SW480 (cell line): Measurements from ENCODE around the gene HOXA4.

ENCODE experiments used
- DNase-seq: peaks from one replicate; pipeline ENCODE4 v3.0.0-alpha.2; 2016; ENCODE audit warnings: low spot score

Gene HOXA4

DNA sequence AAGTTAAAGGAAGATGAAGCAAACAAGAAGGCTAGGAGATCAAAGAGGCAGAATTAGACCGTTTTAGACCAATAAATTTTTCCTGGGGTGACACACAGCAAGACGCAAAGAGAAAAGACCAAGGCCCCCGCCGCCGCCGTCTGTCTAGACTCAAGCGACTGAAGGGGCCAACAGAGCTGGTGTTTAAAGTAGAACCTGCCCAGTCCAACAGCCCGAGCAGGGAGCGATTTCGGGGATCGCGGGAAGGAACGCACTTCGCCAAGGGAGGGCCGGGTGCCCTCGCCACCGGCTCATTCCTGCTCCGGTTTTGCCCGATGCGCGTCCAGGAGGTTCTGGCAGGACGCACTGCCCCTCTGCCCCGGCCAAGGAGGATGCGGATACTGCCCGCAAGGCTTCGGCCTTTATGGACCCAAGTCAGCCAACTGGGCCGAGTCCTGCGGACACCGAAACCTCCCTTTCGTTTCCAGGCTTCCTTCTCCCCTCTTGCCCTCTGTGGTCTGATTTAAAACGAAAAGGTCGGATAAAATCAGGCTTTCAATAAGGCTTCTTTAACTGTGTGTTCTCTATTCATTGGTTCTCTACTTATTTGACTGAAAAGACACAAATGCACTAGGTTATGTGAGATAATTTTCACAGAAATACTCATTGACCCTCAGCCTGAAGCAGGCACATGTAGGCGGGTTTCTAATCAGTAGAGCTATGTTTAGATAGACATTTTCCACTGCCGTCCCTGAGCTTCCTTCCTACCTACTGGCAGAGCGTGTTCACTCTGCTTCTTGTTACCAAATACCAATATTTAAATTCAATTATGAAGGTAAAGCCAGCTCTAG lies 28.1 kb upstream of the HOXA4 start:
- DNase-seq: peak; percentile 68

DNA sequence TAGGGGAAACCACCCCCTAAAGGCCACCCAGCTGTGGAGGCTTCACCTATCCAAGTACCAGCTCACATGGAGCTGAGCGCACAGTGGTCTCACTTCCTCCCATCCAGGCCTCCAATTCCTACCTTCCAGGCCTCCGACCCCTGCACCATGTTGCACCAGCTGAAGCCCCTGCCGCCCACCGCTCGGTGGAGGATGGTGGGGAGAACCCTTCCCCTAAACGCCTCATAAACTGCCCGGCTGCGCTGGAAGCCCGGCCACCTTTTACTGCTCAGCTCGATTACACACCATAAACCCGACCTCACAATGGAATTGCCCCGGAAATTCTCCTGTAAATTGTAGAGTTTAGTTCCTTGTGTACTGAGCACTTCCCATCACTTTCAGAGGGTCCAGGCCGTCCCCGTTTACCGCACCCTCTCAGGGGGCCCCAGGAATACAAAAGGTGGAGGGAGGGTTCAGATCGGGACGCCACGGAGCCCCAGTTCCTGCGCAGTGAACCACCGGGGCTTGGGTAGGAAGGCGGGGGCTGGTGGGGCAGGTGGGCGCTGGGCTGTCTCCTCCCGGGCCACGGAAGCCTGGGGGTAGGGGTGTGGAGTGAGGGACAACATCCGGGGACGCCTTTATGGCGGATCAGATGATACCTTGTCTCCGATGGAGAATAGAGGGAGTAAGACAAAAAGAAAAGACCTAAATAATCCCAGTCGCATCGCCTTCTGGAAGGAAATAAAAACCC lies 27.3 kb upstream of the HOXA4 start:
- peak; percentile 58 for DNase-seq

DNA sequence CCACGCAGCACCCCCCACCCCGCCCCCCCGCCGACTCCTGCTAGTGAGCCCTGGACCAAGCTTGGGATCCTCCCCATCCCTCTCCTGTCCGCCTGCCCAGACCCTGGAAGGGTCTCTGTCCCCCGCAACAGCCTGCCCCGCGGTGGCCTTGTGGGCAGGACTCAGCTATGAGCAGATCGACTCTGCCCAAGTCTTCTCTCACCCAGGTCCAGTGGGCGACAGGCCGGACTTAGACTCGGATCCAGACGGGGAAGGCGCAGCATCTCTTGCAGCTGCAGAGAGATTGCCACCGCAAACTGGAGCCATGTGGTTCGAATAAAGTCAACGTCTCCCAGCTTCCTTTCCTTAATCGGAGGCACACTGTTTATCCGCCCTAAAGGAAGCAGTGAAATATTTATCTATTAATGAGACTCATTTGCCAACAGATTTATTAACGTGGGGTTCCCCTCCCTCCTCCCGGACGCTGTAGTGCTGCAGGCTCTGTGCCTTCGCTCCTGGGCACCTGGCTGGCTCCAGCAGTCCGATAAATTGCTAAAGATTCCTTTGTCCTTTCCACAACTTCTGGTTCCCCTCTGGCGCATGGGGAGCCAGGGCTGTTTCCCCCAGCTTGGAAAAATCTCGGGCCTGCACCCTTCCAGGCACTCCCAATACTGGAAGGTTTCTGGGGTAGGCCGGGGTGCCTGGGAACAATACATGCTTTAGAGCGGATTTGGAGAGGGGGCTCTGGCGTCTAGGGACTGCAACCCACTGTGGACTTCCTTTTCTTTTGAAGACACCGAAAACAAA lies 26.6 kb upstream of the HOXA4 start:
- DNase-seq: peak; percentile 51

DNA sequence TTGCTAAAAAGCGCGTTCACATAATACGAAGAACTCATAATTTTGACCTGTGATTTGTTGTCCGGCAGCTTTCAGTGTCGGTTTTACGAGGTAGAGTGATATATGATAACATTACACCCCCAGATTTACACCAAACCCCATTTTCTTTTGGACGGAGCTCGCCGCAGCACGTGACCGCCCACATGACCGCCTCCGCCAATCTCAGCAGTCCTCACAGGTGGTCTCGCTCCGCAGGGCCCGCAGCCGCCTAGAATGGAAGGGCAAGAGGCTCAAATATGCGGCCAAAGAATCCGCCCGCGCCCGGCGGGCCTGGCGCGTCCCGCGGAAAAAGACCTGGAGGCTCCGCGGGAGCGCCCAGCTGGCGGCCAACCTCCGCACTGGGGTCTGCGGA lies 25.9 kb upstream of the HOXA4 start, which contains the start of gene HOXA7:
HOXA7 (minus strand) TSS at position 168 of the 391 bp plus-strand sequence; CDS start at position 38, 130 bp downstream.
- DNase-seq: peak; percentile 92

DNA sequence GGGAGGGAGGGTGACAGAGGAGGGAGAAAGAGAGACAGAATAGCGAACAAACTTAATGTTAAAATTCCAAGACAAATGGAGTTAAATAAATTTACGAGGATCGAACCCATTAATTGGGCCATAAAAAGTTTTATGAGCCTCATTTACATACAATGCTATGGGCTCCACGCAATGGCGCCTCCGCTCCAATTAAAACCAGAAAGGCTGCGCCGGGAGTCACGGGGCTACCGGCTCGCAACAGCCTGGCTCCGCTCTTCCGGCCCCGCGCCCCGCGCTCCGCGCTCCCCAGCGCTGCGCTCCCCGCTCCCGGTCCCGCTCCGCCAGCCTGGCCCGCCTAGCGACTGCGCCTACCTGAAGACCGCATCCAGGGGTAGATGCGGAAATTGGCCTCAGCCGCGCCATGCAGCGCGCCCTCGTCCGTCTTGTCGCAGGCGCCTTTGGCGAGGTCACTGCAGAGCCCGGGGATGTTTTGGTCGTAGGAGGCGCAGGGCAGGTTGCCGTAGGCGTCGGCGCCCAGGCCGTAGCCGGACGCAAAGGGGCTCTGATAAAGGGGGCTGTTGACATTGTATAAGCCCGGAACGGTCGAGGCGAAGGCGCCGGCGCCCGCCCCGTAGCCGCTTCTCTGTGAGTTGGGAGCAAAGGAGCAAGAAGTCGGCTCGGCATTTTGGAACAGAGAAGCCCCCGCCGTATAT lies 25.4 kb upstream of the HOXA4 start:
- DNase-seq: peak; percentile 67

DNA sequence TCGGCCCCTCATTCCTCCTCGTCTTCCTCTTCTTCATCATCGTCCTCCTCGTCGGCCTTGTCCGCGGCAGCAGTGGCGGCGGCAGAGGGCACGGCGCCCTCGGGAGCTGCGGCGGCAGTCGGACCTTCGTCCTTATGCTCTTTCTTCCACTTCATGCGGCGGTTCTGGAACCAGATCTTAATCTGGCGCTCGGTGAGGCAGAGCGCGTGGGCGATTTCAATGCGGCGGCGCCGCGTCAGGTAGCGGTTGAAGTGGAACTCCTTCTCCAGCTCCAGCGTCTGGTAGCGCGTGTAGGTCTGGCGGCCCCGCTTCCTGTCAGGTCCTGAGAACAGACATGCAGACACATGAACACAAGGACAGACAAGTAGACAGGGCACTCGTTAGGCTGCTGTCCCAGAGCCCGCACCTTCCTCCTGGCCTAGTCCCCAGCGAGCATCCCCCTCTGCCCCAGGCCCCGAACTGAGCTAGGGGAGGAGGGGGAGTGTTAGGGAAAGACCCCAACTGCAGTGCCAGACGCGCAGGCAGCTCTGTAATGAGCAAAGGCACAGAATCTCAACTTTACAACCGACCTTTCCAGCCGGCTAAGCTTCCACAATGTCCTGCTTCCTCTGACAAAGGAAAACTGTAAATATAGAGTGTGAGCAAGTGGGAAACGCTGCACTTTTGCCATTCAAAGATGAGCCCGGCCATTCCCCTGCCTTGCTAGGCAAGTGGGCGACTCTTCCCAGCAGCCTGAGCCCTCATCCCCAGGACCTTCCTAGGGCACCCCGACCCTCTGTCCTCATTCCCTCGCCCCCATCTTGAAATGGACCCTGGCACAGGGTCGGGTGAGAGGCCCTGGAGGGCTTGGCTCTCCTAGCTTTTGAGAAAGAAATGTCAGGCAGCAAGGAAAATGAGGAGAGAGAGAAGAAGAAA lies 24.6 kb upstream of the HOXA4 start:
- DNase-seq: peak; percentile 83

DNA sequence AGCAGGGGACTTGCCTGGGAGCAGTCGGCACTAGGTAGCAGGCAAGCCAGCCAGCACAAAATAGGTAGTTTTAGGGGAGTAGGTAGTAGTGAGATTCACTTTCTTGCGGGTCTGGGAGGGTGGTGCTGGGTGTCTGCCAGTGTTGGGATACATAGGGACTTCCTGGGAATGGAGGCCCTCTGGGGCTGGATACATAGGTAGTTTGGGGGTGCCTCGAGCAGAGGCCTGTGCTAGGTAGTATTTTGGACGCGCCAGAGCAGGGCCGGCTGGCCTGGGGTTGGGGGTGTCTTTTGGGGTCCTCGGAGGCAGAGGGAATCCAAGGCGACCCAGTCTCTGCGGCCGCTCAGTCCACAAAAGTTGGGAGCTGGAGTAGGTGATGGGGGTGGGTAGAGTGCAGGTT lies 23.8 kb upstream of the HOXA4 start:
- DNase-seq: no peak

DNA sequence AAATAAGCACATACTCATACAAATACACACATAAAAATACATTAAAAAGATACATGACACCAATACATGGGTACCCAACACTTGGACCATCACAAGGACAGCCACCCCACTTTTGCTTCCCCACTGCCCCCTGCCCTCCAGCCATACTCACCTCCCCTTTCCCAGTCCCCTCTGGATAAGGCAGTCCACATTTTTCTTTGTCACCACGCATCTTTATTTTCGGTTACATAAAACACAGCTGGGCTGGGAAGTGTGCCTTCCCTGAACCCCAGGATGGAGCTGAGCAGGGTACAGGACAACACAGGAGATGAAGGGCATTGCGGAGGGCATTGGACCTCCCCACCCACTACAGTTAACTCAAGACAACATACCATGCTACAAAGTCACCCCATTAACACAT lies 23.0 kb upstream of the HOXA4 start:
- peak; percentile 49 for DNase-seq

DNA sequence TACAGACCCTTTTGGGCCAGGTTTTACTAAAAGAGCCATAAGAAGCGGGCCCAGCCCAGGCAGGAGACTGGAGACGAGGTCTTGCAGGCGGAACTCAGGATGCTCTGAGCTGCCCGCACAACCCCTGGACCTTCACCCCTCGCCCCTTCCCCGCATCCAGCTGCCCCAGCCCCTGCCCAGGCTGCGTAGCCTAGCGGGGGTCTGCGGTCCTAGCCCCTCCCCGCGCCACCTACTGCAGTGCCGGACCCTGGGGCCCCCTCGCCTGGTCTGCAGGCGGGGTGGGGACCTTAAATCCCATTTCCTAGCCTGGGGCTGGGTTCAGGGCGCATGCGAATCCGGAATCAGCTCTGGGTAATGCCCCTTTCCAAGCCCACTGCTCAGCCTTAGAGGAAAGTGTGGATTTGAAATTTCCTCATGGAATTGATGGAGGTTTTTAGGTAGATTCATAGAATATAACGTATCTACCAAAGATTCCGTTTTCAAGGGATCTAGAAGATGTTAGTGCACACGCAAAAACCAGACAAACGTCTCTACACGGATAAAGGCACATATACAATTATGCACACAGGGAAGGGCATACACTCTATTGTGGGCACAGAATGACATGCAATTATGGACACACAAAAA lies 22.4 kb upstream of the HOXA4 start:
- DNase-seq: peak; percentile 5

DNA sequence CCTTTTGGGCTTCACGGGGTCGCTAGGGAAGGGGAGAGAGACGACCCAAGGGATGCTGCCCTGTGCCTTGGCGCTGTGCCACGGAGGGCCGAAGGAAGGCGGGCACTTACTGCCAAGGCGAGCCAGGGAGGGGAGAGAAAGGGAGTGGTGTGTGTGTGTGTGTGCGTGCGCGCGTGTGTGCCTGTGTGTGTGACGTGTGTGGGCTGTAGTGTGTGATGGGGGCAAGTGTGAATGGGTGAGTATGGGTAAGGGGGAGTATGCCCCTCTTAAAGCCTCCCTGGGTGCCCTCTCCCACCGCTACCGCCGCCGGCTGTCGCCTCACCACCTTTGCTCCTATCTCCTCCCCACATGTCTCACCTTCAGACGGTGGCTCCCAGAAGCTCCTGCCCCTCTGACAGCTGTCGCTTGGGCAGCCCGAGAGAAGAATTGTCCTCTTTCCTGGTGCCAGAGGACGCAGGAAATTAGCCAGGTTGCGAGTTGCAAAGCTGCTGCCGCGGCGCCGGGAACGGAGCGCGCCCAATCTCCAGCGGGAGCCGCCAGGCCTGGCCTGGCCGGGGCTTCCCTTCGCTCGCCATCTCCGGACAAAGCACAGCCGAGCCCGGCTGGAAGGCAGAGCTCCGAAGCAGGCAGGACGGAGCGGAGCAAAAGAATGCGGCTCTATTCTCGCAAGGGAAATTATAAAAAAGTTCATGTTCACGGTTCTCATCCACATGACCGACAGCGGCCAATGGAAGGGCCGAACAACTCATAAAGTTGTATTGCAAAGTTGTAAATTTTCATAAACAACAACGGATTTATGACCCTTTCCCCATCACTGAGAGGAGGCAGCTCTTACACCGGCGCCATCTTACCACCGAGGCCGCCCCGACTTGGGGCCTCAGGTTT lies 21.6 kb upstream of the HOXA4 start, which contains the start of gene HOXA3:
HOXA3 (minus strand) TSS at position 653 of the 885 bp plus-strand sequence. CDS start 41,943 bp downstream, outside the sequence.
- peak; percentile 93 for DNase-seq

DNA sequence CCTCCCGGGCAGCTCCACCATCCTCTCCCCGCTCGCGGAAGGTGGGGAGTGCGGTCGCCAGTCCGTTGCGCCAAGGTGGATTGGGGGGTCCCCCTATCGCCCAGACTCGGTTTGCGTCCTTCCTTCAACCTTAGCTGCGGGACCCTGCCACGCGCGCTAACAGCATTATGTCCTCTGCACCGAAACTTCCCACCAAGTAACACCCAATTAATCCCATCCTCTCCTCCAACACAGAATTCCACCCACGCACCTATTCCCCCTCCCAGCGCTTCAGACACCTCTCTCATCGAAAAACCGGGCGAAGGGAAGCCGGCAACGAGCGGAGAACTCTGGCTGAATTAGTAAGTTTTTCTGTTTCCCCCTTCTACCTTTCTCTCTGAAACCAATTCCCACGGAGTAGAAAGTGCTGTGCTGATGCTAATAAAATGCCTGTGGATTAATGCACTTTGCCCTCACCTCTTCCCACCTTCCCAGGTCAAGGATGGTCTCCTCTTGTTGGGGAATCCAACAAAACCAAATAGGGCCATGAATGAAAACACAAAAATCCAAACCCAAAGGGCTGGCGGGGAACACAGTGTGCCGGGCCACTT lies 20.9 kb upstream of the HOXA4 start:
- peak; percentile 50 for DNase-seq

DNA sequence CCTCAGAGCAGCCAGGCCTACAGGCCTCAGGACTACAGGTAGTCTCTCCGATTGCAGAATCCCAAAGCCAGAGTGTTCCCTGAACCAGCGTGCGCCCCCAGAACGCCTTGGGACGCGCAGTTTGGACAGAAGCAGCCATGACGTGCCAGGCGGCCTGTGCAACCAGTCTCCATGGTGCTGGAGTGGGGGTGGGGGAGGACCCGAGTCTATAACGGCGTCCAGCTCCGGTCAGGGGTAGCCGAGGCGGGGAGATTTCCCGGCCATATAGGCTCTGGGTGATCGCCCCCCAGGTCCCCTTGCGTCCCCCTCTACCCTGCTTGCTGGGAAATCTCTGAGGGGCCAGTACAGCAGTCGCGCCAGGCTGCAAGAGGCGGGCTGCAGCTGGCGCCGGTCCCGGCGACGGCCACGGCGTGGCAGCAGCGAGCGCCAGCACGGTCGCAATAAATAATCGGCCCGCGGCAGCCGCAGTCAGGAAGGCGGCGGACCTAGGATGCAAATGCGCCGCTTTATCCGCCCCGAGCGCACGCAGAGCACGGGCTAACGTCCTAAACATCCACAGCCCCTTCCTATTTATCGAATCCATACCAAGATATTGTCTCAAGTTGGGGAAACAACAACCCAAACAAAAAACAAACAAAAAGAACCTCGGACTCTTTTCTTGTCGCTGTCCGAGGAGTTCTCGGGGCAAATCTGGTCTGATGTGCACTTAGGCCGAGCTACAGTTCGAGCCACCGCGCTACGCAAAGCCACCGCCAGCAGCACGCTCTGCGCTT lies 20.2 kb upstream of the HOXA4 start:
- DNase-seq: peak; percentile 85

DNA sequence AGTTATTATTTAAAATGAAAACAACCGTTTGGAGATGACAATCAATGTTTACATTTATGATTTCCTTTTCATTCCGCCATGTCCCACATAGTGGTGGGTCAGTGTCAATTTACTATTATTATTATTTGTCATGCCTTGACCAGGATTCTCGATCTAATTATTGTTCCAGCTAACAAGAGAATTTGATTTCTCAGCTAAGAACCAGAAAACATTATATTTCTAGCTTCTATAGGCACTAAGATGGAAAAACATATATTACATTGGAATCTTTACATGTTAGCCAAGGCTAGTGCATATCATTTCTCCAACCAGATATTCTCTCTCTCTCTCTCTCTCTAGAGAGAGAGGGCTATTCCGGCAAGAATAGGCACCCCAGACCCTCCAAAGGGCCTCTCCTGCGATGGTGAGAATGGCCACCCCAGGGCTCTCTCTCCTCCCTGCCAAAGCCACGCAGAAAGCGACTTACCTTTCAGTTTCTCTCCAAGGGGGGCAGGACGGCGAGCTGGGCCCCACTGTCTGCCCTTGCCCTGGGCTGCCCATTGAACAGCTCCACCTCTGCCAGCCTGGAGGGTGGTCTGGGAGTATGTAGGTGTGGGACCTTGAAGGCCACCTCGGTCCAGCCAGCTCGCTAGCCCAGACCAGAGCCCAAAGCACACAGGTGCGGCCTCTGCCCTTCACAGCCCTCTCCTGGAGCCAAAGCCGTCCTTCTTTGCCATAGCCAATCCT lies 19.4 kb upstream of the HOXA4 start:
- no peak for DNase-seq

DNA sequence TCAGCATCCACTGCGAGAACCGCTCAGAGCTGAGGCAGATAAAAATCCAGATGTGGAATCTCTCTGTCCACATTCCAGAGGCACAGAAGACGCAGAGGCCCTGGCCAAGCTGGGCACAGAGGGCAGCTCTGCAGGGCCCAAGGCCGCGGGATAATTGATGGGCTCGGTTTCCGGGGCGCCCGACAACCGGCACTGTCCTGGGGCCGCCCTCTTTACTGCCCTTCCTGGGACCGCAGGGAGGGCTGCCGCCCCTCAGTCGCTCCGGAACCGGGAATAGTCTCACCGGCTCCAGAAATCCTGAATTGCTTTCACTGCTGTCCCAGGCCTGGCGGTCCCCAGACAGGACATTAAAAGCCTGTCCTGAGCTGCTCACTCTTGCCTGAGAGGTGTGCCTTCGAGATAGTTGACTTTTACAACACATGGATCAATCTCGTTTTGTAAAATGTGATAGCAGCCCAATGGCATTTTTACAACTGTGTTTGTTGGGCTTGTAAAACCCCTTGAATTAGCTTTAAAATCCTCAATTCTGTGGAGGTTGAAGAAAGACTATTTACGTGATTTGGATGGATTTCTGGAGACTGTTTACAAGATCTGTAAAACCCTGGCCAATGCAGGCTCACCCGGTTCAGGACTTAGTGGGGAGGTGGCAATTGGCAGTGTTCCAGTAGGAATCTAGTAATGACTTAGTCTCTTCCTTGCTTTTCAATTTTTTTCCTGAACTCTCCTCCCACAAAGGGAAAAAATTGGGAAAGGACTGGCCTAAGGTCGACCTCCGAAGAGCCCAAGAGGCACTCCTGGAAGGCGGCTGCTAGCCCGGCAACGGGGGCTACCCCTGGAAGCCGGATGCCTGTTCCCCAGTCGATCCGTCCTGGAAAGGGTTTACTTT lies 18.4 kb upstream of the HOXA4 start:
- no peak for DNase-seq

DNA sequence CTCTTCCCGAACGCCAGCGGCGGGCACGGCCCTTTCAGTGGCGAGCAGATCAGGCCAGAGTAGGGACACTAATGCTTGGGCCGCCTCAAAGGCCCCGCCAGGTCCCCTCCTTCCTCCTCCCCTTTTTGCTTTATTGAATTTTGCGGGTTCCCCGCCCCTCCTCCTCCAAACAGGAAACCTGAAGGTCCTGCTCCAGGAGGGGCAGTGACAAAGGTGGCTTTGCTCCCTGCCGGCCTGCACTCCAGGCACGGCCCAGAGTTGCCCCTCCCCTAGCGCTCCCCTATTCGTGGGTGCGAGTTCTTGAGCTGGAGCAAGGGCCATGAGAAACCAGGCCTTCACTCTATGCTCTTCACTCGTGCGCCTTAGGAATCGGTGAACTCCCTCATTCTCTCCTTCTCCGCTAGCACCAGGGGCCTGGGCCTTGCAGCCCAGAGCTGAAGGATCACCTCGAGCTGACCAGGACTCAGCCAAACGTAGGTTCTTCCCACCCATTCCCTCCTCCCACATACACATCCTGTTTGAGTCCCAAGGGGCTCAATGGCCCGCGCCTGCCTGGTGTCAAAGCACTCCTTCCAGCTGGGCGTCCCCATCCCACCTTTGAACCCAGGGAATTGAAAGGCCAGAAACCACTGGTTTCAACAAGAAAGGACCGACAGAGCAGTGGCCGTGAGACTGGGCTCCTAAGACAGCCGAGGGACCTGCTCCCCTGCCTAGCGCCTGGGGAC lies 17.6 kb upstream of the HOXA4 start:
- DNase-seq: peak; percentile 79
